HG02970 (cell line): ENCODE results near the gene PCK1.

ENCODE experiments used
- ATAC-seq: cut with Tn5 transposase; IDR thresholded peaks from one replicate; pipeline ENCODE4 v1.9.1; 2021; ENCODE audit warnings: mild to moderate bottlenecking, moderate library complexity, moderate number of reproducible peaks; ENCODE audit not compliant: unreplicated experiment, low FRiP score

Gene PCK1

GRCh38 chr20:57596998-57597939 is 36.4 kb downstream of the PCK1 start:
- ATAC-seq, result no peak

GRCh38 chr20:57598060-57598459 is 37.1 kb downstream of the PCK1 start:
- ATAC-seq, result no peak

GRCh38 chr20:57598491-57598890 is 37.6 kb downstream of the PCK1 start:
- ATAC-seq, result no peak

GRCh38 chr20:57600320-57601210 is 39.7 kb downstream of the PCK1 start:
- ATAC-seq, result no peak

GRCh38 chr20:57601211-57601570 is 40.3 kb downstream of the PCK1 start:
- no peak for ATAC-seq

GRCh38 chr20:57601737-57602136 is 40.8 kb downstream of the PCK1 start:
- ATAC-seq, result no peak

GRCh38 chr20:57603120-57603519 is 42.2 kb downstream of the PCK1 start:
- no peak for ATAC-seq

GRCh38 chr20:57605045-57605444 is 44.1 kb downstream of the PCK1 start:
- ATAC-seq, result no peak

GRCh38 chr20:57605878-57606277 is 45.0 kb downstream of the PCK1 start:
- ATAC-seq, result no peak

GRCh38 chr20:57608516-57608915 is 47.6 kb downstream of the PCK1 start:
- no peak for ATAC-seq

GRCh38 chr20:57609086-57609841 is 48.4 kb downstream of the PCK1 start:
- ATAC-seq, result no peak

GRCh38 chr20:57609842-57610167 is 48.9 kb downstream of the PCK1 start:
- ATAC-seq, result no peak

- no peak for ATAC-seq
These were observed 49.5 kb downstream of the PCK1 start for GRCh38 chr20:57610261-57610952.

- no peak for ATAC-seq
These were observed 50.8 kb downstream of the PCK1 start for GRCh38 chr20:57611586-57612311.

GRCh38 chr20:57612436-57612835 is 51.5 kb downstream of the PCK1 start:
- no peak for ATAC-seq

GRCh38 chr20:57612916-57613315 is 52.0 kb downstream of the PCK1 start:
- ATAC-seq, result no peak

GRCh38 chr20:57613481-57613921 is 52.6 kb downstream of the PCK1 start:
- no peak for ATAC-seq

GRCh38 chr20:57614490-57615444 is 53.9 kb downstream of the PCK1 start:
- ATAC-seq, result no peak
